ENCODE results near the gene FGF18. TPM values are rescaled to one million over a fixed set of nuclear protein-coding genes. Genes with fewer than 3 reads are reported as not detected.
"Not testable (repeated sequence)": the region's sequence is repeated elsewhere in the genome, so short reads cannot be mapped to it uniquely, and the experiment has no call there.

Gene FGF18
- total and polyA plus RNA-seq, 10 of the 15 experiments (the other 5 are each of a cell fraction or from before 2014, with no cell fraction given): 0.03 to 0.10 (median 0.06) TPM; not detected in 5

DNA sequence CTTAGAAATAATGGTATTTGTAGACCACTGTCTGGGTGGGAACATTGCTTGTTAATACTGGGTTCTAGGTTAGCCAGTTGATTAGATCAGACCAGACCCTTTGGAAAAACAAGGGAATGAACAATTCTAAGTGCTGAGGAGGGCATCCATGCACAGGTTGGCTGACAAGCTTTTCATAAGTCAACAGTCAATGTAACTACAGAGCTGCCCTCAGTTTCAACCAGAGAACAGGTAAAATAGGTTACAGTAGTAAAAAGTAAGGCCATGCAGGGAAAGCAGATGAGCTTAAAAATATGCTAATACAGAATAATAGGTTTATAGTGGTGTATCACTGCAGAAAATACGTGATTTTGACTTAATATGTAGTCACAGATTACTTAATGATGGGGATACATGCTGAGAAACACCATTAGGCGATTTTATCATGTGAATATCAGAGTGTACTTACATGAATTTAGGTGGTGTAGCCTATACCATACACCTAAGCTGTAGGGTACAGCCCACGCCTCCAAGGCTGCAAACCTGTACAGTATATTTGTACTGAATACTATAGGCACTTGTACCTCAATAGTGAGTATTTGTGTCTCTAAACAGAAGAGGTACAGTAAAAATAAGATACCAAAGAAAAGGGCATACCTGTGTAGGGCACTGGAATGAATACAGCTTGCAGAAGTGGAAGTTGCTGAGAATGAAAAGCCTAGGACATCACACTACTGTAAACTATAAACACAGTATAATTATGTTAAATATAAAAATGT is 6.1 kb upstream of the FGF18 start:
- ChIA-PET CTCF (interaction anchor here (0.9 to 1.2 kb wide), 3 partner anchors 8 to 494 kb away, joined by 3 read pairs; no protein-coding TSS in a partner anchor), SMC1A (ENCODE audit: uncharacterized antibody, unreplicated experiment) (interaction anchor here (1.0 to 1.3 kb wide), 2 partner anchors 9 to 136 kb away, joined by 3 read pairs; no protein-coding TSS in a partner anchor), POLR2A (no interaction called here), RAD21 (ENCODE audit: unreplicated experiment) (no interaction called here)
- H3K79me2 ChIP-seq (ENCODE audit: control insufficient read depth, insufficient read depth, low read length): peaks cover 5% of the 10 kb centered on the region; the same call in 1 of the 2 replicates
- no peaks in the 10 kb centered on the region for H3K9me3 ChIP-seq (replicated peaks; ENCODE audit: control insufficient read depth, insufficient read depth, low read length)
- TF ChIP-seq POLR2AphosphoS5 (IDR thresholded peaks at IDR 0.05; ENCODE audit: low read length): peak; percentile 58; the same call in 1 of the 2 replicates
- TF ChIP-seq ZNF622 (IDR thresholded peaks at IDR 0.05): no peak
- no peak for TF ChIP-seq CHD4 (IDR thresholded peaks at IDR 0.05)
- TF ChIP-seq POLR2A (IDR thresholded peaks at IDR 0.05; ENCODE audit: low read depth, low read length): 0 out of 2 replicates have a peak, but pooled peaks have one; percentile 31
- 0 out of 2 replicates have a peak, but pooled peaks have one; percentile 32 for TF ChIP-seq PML (IDR thresholded peaks at IDR 0.05; ENCODE audit: low read length)
- TF ChIP-seq SRF (IDR thresholded peaks at IDR 0.05; ENCODE audit: low read depth in 2 of 2, low read length in 2 of 2): no peak
- TF ChIP-seq MTA3 (IDR thresholded peaks at IDR 0.05; ENCODE audit: borderline replicate concordance, low read length): peak; percentile 54; the same call in 1 of the 2 replicates
- no peak overlapping the region for H3K27ac ChIP-seq (ENCODE audit: control insufficient read depth, insufficient read depth)
- no peak overlapping the region for H2AFZ ChIP-seq (ENCODE audit: control insufficient read depth, low read depth, low read length)
- no peak overlapping the region for H3K4me2 ChIP-seq (ENCODE audit: control insufficient read depth, insufficient read depth)
- no peaks in the 10 kb centered on the region for H3K27me3 ChIP-seq (replicated peaks in 1 of 2; ENCODE audit: control insufficient read depth in 2 of 2, insufficient read depth in 2 of 2, low read length in 1 of 2)
- H3K36me3 ChIP-seq (ENCODE audit: control insufficient read depth in 2 of 2, insufficient read depth in 2 of 2, low read length in 1 of 2): peaks cover 6 to 24% of the 10 kb centered on the region in 2 experiments
- H3K4me3 ChIP-seq: no peak overlapping the region
- 58% methylated on average over 3 of the region's 3 CpGs for WGBS (ENCODE audit: insufficient coverage, insufficient replicate concordance, low lambda C conversion rate, missing lambda C conversion rate)
- no peak overlapping the region for H3K9ac ChIP-seq (ENCODE audit: control insufficient read depth, insufficient read depth, low read length)
- ATAC-seq (peak; percentile 24), FAIRE-seq (no peak), DNase-seq (ENCODE audit: low read depth, low spot score) (no peak)
- no TSS peak for BruUV-seq (replicated peaks)
- H4K20me1 ChIP-seq (ENCODE audit: control insufficient read depth, insufficient read depth): no peaks in the 10 kb centered on the region; the same call in 1 of the 2 replicates
- intact Hi-C loops (cut with micrococcal nuclease; ENCODE audit: unreplicated experiment): loop anchor here (1.0 to 10.0 kb wide), 2 partner anchors 42 to 591 kb away; partner anchors contain the start of gene FBXW11
- 0 out of 2 replicates have a peak, but pooled peaks cover under 1% of the 10 kb centered on the region for H3K4me1 ChIP-seq (ENCODE audit: control insufficient read depth, insufficient read depth, low read length)
- in situ Hi-C loops (cut with MboI): loop anchor here (25.0 kb wide), 1 partner anchor 874 kb away; the partner anchor contains the start of gene UBTD2

DNA sequence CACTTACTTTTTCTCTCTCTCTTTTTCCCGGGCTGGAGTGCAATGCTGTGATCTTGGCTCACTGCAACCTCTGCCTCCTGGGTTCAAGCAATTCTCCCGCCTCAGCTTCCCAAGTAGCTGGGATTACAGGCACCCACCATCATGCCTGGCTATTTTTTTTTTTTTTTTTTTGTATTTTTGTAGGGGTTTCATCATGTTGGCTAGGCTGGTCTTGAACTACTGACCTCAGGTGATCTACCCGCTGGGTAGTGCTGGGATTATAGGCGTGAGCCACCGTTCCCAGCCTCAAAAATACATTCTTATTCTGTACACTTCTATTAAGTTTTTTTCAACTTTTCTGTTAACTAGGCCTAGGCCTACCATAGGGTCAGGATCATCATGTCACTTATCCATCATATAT is 5.5 kb upstream of the FGF18 start:
- H3K9ac ChIP-seq (ENCODE audit: control insufficient read depth, insufficient read depth, low read length); H3K79me2 ChIP-seq (ENCODE audit: control insufficient read depth, insufficient read depth, low read length); BruUV-seq (replicated peaks); H3K27me3 ChIP-seq (replicated peaks in 1 of 2; ENCODE audit: control insufficient read depth in 2 of 2, insufficient read depth in 2 of 2, low read length in 1 of 2); H4K20me1 ChIP-seq (ENCODE audit: control insufficient read depth, insufficient read depth); ATAC-seq; H3K4me3 ChIP-seq; FAIRE-seq; H3K9me3 ChIP-seq (replicated peaks; ENCODE audit: control insufficient read depth, insufficient read depth, low read length); H3K4me2 ChIP-seq (ENCODE audit: control insufficient read depth, insufficient read depth); RAD21 ChIA-PET (ENCODE audit: unreplicated experiment); H3K4me1 ChIP-seq (ENCODE audit: control insufficient read depth, insufficient read depth, low read length); SMC1A ChIA-PET (ENCODE audit: uncharacterized antibody, unreplicated experiment); DNase-seq (ENCODE audit: low read depth, low spot score); H2AFZ ChIP-seq (ENCODE audit: control insufficient read depth, low read depth, low read length); H3K27ac ChIP-seq (ENCODE audit: control insufficient read depth, insufficient read depth); POLR2A ChIA-PET: not testable (repeated sequence)
- CTCF ChIA-PET: interaction anchor here (0.9 to 1.2 kb wide), 2 partner anchors 8 to 17 kb away, joined by 3 read pairs; no protein-coding TSS in a partner anchor
- in situ Hi-C loops (cut with MboI): loop anchor here (25.0 kb wide), 1 partner anchor 873 kb away; the partner anchor contains the start of gene UBTD2
- H3K36me3 ChIP-seq (ENCODE audit: control insufficient read depth in 2 of 2, insufficient read depth in 2 of 2, low read length in 1 of 2): peaks cover 6 to 18% of the 10 kb centered on the region in 2 experiments
- intact Hi-C loops (cut with micrococcal nuclease; ENCODE audit: unreplicated experiment): loop anchor here (1.0 to 10.0 kb wide), 2 partner anchors 43 to 591 kb away; partner anchors contain the start of gene FBXW11
- WGBS (ENCODE audit: insufficient coverage, insufficient replicate concordance, low lambda C conversion rate, missing lambda C conversion rate): 61% methylated on average over 5 of the region's 5 CpGs
